ENCODE measurements around the gene RNF26.

Gene RNF26

GRCh38 chr11:119309953-119310681, 24.2 kb upstream of the RNF26 start:
- Histone ChIP-seq H3K36me3 (replicated peaks in 1 of 2; ENCODE audit: control insufficient read depth in 2 of 2, insufficient read depth in 2 of 2, low read length in 2 of 2) (peaks cover 37 to 41% of the 10 kb centered on the region in 2 donors), H3K23ac (ENCODE audit: low read depth, low read length, poor library complexity) (no peak overlapping the region)

GRCh38 chr11:119310682-119311052, 23.7 kb upstream of the RNF26 start:
- Histone ChIP-seq H2BK12ac (ENCODE audit: low read length) (no peak overlapping the region), H3K4me2 (ENCODE audit: insufficient read depth, low read length, poor library complexity, severe bottlenecking) (no peak overlapping the region), H2BK120ac (ENCODE audit: low read depth, low read length) (no peak overlapping the region), H2BK15ac (ENCODE audit: low read length) (no peak overlapping the region), H2BK5ac (ENCODE audit: low read length) (no peak overlapping the region), H3K18ac (ENCODE audit: low read length) (no peak overlapping the region), H3K9ac (ENCODE audit: low read depth, low read length, poor library complexity) (no peak overlapping the region), H3K4me3 (ENCODE audit: low read length in 2 of 2) (no peak overlapping the region), H3K79me1 (ENCODE audit: low read depth, low read length) (no peaks in the 10 kb centered on the region), H3K27me3 (ENCODE audit: control insufficient read depth in 3 of 3, insufficient read depth in 3 of 3, low read depth in 1 of 3, low read length in 3 of 3) (peaks cover 1 to 13% (median 5%) of the 10 kb centered on the region in 3 experiments), H2AK5ac (ENCODE audit: low read depth, low read length) (no peak overlapping the region), H3K36me3 (replicated peaks in 1 of 2; ENCODE audit: control insufficient read depth in 2 of 2, insufficient read depth in 2 of 2, low read length in 2 of 2) (peaks cover 37% of the 10 kb centered on the region in 2 donors), H3K14ac (ENCODE audit: low read length) (no peak overlapping the region), H3K27ac (replicated peaks; ENCODE audit: low read length) (no peak overlapping the region), H2AFZ (ENCODE audit: low read length) (no peak overlapping the region), H3K4ac (ENCODE audit: low read length) (no peak overlapping the region), H3K4me1 (ENCODE audit: control insufficient read depth in 2 of 2, insufficient read depth in 1 of 2, low read depth in 1 of 2, low read length in 2 of 2) (peaks cover 7 to 18% of the 10 kb centered on the region in 2 donors), H4K91ac (ENCODE audit: low read depth, low read length, poor library complexity) (no peak overlapping the region), H4K8ac (ENCODE audit: low read depth, low read length) (no peak overlapping the region), H3K9me3 (replicated peaks in 1 of 2; ENCODE audit: control insufficient read depth in 2 of 2, insufficient read depth in 1 of 2, low read depth in 1 of 2, low read length in 2 of 2) (no peaks in the 10 kb centered on the region), H3K23ac (ENCODE audit: low read depth, low read length, poor library complexity) (no peak overlapping the region)
- WGBS, 2 donors (ENCODE audit: extremely low coverage in 2 of 2, insufficient read length in 2 of 2, insufficient replicate concordance in 1 of 2) = no CpG with 5 or more reads among the region's 20 CpGs
- DNase-seq (ENCODE audit: low spot score) = no peak

More at GRCh38 chr11:119309953-119310681, 24.2 kb upstream of the RNF26 start:
- Histone ChIP-seq H3K14ac (ENCODE audit: low read length) (no peak overlapping the region), H2BK120ac (ENCODE audit: low read depth, low read length) (no peak overlapping the region), H3K18ac (ENCODE audit: low read length) (no peak overlapping the region), H4K8ac (ENCODE audit: low read depth, low read length) (no peak overlapping the region), H3K4me1 (ENCODE audit: control insufficient read depth in 2 of 2, insufficient read depth in 1 of 2, low read depth in 1 of 2, low read length in 2 of 2) (peaks cover 2 to 13% of the 10 kb centered on the region in 2 donors), H4K91ac (ENCODE audit: low read depth, low read length, poor library complexity) (no peak overlapping the region), H3K27ac (replicated peaks; ENCODE audit: low read length) (no peak overlapping the region), H2AK5ac (ENCODE audit: low read depth, low read length) (no peak overlapping the region), H3K27me3 (ENCODE audit: control insufficient read depth in 3 of 3, insufficient read depth in 3 of 3, low read depth in 1 of 3, low read length in 3 of 3) (peaks cover 0 to 8% (median 0%) of the 10 kb centered on the region in 3 experiments), H3K4me2 (ENCODE audit: insufficient read depth, low read length, poor library complexity, severe bottlenecking) (no peak overlapping the region), H3K4me3 (ENCODE audit: low read length in 2 of 2) (no peak overlapping the region), H3K79me1 (ENCODE audit: low read depth, low read length) (no peaks in the 10 kb centered on the region), H3K9me3 (replicated peaks in 1 of 2; ENCODE audit: control insufficient read depth in 2 of 2, insufficient read depth in 1 of 2, low read depth in 1 of 2, low read length in 2 of 2) (no peaks in the 10 kb centered on the region), H3K9ac (ENCODE audit: low read depth, low read length, poor library complexity) (no peak overlapping the region), H2BK5ac (ENCODE audit: low read length) (no peak overlapping the region), H3K4ac (ENCODE audit: low read length) (no peak overlapping the region), H2AFZ (ENCODE audit: low read length) (no peak overlapping the region), H2BK15ac (ENCODE audit: low read length) (no peak overlapping the region), H2BK12ac (ENCODE audit: low read length) (no peak overlapping the region)
- no peak for DNase-seq (ENCODE audit: low spot score)
- no CpG with 5 or more reads among the region's 17 CpGs for WGBS, 2 donors (ENCODE audit: extremely low coverage in 2 of 2, insufficient read length in 2 of 2, insufficient replicate concordance in 1 of 2)

GRCh38 chr11:119314726-119315125, 19.6 kb upstream of the RNF26 start:
- Histone ChIP-seq H2BK15ac (ENCODE audit: low read length) (no peak overlapping the region), H3K14ac (ENCODE audit: low read length) (peak overlapping the region; percentile 39), H3K79me1 (ENCODE audit: low read depth, low read length) (no peaks in the 10 kb centered on the region), H2BK5ac (ENCODE audit: low read length) (peak overlapping the region; percentile 57), H3K36me3 (replicated peaks in 1 of 2; ENCODE audit: control insufficient read depth in 2 of 2, insufficient read depth in 2 of 2, low read length in 2 of 2) (peaks cover under 1 to 24% of the 10 kb centered on the region in 2 donors), H3K9me3 (replicated peaks in 1 of 2; ENCODE audit: control insufficient read depth in 2 of 2, insufficient read depth in 1 of 2, low read depth in 1 of 2, low read length in 2 of 2) (no peaks in the 10 kb centered on the region), H2BK12ac (ENCODE audit: low read length) (no peak overlapping the region), H3K4me1 (ENCODE audit: control insufficient read depth in 2 of 2, insufficient read depth in 1 of 2, low read depth in 1 of 2, low read length in 2 of 2) (peaks cover 38 to 39% of the 10 kb centered on the region in 2 donors), H2AFZ (ENCODE audit: low read length) (peak overlapping the region; percentile 95), H2AK5ac (ENCODE audit: low read depth, low read length) (peak overlapping the region; percentile 82), H3K9ac (ENCODE audit: low read depth, low read length, poor library complexity) (no peak overlapping the region), H3K27ac (replicated peaks; ENCODE audit: low read length) (no peak overlapping the region), H4K91ac (ENCODE audit: low read depth, low read length, poor library complexity) (no peak overlapping the region), H3K4me2 (ENCODE audit: insufficient read depth, low read length, poor library complexity, severe bottlenecking) (peak overlapping the region; percentile 94), H3K18ac (ENCODE audit: low read length) (peak overlapping the region; percentile 86), H3K27me3 (ENCODE audit: control insufficient read depth in 3 of 3, insufficient read depth in 3 of 3, low read depth in 1 of 3, low read length in 3 of 3) (peaks cover 6 to 37% (median 15%) of the 10 kb centered on the region in 3 experiments), H4K8ac (ENCODE audit: low read depth, low read length) (no peak overlapping the region), H2BK120ac (ENCODE audit: low read depth, low read length) (no peak overlapping the region), H3K4ac (ENCODE audit: low read length) (no peak overlapping the region), H3K4me3 (ENCODE audit: low read length in 2 of 2) (peak overlapping the region in 1 of 2 donors; percentile 23), H3K23ac (ENCODE audit: low read depth, low read length, poor library complexity) (peak overlapping the region; percentile 11)
- DNase-seq (ENCODE audit: low spot score) = no peak
- WGBS, 2 donors (ENCODE audit: extremely low coverage in 2 of 2, insufficient read length in 2 of 2, insufficient replicate concordance in 1 of 2) = no CpG with 5 or more reads among the region's 18 CpGs

GRCh38 chr11:119315131-119316015, 19.0 kb upstream of the RNF26 start:
- DNase-seq (ENCODE audit: low spot score) = no peak
- Histone ChIP-seq H3K4ac (ENCODE audit: low read length) (peak overlapping the region; percentile 4), H2AFZ (ENCODE audit: low read length) (peak overlapping the region; percentile 95), H2BK5ac (ENCODE audit: low read length) (peak overlapping the region; percentile 73), H3K4me2 (ENCODE audit: insufficient read depth, low read length, poor library complexity, severe bottlenecking) (peak overlapping the region; percentile 94), H3K27ac (replicated peaks; ENCODE audit: low read length) (no peak overlapping the region), H3K4me3 (ENCODE audit: low read length in 2 of 2) (peak overlapping the region; percentile 57 to 90), H3K23ac (ENCODE audit: low read depth, low read length, poor library complexity) (peak overlapping the region; percentile 11), H3K18ac (ENCODE audit: low read length) (peak overlapping the region; percentile 90), H4K8ac (ENCODE audit: low read depth, low read length) (no peak overlapping the region), H3K79me1 (ENCODE audit: low read depth, low read length) (no peaks in the 10 kb centered on the region), H3K9me3 (replicated peaks in 1 of 2; ENCODE audit: control insufficient read depth in 2 of 2, insufficient read depth in 1 of 2, low read depth in 1 of 2, low read length in 2 of 2) (no peaks in the 10 kb centered on the region), H3K9ac (ENCODE audit: low read depth, low read length, poor library complexity) (peak overlapping the region; percentile 78), H2BK12ac (ENCODE audit: low read length) (peak overlapping the region; percentile 75), H3K14ac (ENCODE audit: low read length) (peak overlapping the region; percentile 77), H2BK120ac (ENCODE audit: low read depth, low read length) (no peak overlapping the region), H4K91ac (ENCODE audit: low read depth, low read length, poor library complexity) (no peak overlapping the region), H2BK15ac (ENCODE audit: low read length) (peak overlapping the region; percentile 96), H3K4me1 (ENCODE audit: control insufficient read depth in 2 of 2, insufficient read depth in 1 of 2, low read depth in 1 of 2, low read length in 2 of 2) (peaks cover 43% of the 10 kb centered on the region in 2 donors), H2AK5ac (ENCODE audit: low read depth, low read length) (peak overlapping the region; percentile 91), H3K36me3 (replicated peaks in 1 of 2; ENCODE audit: control insufficient read depth in 2 of 2, insufficient read depth in 2 of 2, low read length in 2 of 2) (peaks cover 0 to 20% of the 10 kb centered on the region in 2 donors), H3K27me3 (ENCODE audit: control insufficient read depth in 3 of 3, insufficient read depth in 3 of 3, low read depth in 1 of 3, low read length in 3 of 3) (peaks cover 6 to 37% (median 15%) of the 10 kb centered on the region in 3 experiments)
- WGBS, 2 donors (ENCODE audit: extremely low coverage in 2 of 2, insufficient read length in 2 of 2, insufficient replicate concordance in 1 of 2) = no CpG with 5 or more reads among the region's 29 CpGs

Data from neuronal stem cell (in vitro differentiated cells).